HCT116 (cell line): ENCODE results near the gene COQ8B. TPM values are rescaled to one million over a fixed set of nuclear protein-coding genes. Genes with fewer than 3 reads are reported as not detected.

Experiments used
- ATAC-seq: fragments of 200-7000 bp; cut with Tn5 transposase; 2 replicates; pipeline ENCODE4 v1.9.1; 2020; ENCODE audit warnings: mild to moderate bottlenecking, moderate library complexity
- BruUV-seq: library from RNA; stranded (reverse); fragments of 400-500 nt; replicated peaks from 2 replicates; lab custom pipeline; 2021; lab: Mats Ljungman, UMichigan
- CTCF ChIA-PET: fragments of 300-600 bp; sonication (Branson Sonifier 250); formaldehyde crosslinking; loops from one replicate; lab custom pipeline; 2021; ENCODE audit warnings: antibody characterized with exemption; lab: Charles Lee
- POLR2A ChIA-PET: fragments of 300-600, 350-600 bp; sonication (Branson Sonifier 250); formaldehyde crosslinking; loops from one replicate; lab custom pipeline; 2021; ENCODE audit warnings: antibody characterized with exemption; lab: Charles Lee
- RAD21 ChIA-PET, 2 experiments: fragments of 300-600 bp; sonication (Branson Sonifier 250); formaldehyde crosslinking; loops; one replicate each; lab custom pipeline; 2023; ENCODE audit warnings: low total read pairs in 2 of 2; ENCODE audit not compliant: uncharacterized antibody in 2 of 2, unreplicated experiment in 2 of 2, low non-redundant PET in 1 of 2; lab: Charles Lee
- DNase-seq: peaks from one replicate; pipeline ENCODE4 v3.0.0-alpha.2; 2010; ENCODE audit warnings: low read depth, low spot score
- H2AFZ ChIP-seq: fragments of 200-600 bp; shearing (Covaris generic), sonication (generic); 2 replicates; pipeline ENCODE4 v1.6.1; 2017; ENCODE audit warnings: low read depth, mixed run types, mixed read lengths, antibody characterized with exemption, low read length; ENCODE audit not compliant: poor library complexity, severe bottlenecking
- H3K27ac ChIP-seq: 2 replicates; pipeline ENCODE4 v1.5.1; 2012; ENCODE audit warnings: low read depth, low read length
- H3K27me3 ChIP-seq: fragments of 200-600 bp; sonication (generic); 2 replicates; pipeline ENCODE4 v1.6.1; 2016; ENCODE audit warnings: mixed run types, low read length, mixed read lengths; ENCODE audit not compliant: insufficient read depth
- H3K36me3 ChIP-seq, 2 experiments: fragments of 200-500 bp in 1 of 2; fragments of 200-600 bp in 1 of 2; sonication (Bioruptor generic) in 1 of 2; sonication (generic) in 1 of 2; 2 replicates each; pipeline versions ENCODE4 v1.5.1 to v1.6.1; 2014 to 2016; ENCODE audit warnings: low read length in 2 of 2, inconsistent platforms in 1 of 2, mixed read lengths in 1 of 2, mixed run types in 1 of 2; ENCODE audit not compliant: insufficient read depth in 2 of 2, control insufficient read depth in 1 of 2
- H3K4me1 ChIP-seq, 2 experiments: fragments of 200-600 bp in 1 of 2; sonication (generic) in 1 of 2; 2 replicates each; pipeline versions ENCODE4 v1.5.1 to v1.6.1; 2012 to 2017; ENCODE audit warnings: low read length in 2 of 2, inconsistent platforms in 1 of 2, mild to moderate bottlenecking in 1 of 2, mixed read lengths in 1 of 2, mixed run types in 1 of 2, moderate library complexity in 1 of 2; ENCODE audit not compliant: insufficient read depth in 2 of 2, control insufficient read depth in 1 of 2
- H3K4me2 ChIP-seq: fragments of 200-600 bp; sonication (generic); 2 replicates; pipeline ENCODE4 v1.6.1; 2017; ENCODE audit warnings: mixed run types, low read length, mixed read lengths
- H3K4me3 ChIP-seq, 2 experiments: fragments of 200-600 bp in 1 of 2; sonication (generic) in 1 of 2; replicated peaks in 1 of 2; 2 replicates each; pipeline ENCODE4 v1.5.1; 2011 to 2016; ENCODE audit warnings: low read length in 2 of 2, control low read depth in 1 of 2, low read depth in 1 of 2, mild to moderate bottlenecking in 1 of 2, mixed read lengths in 1 of 2, mixed run types in 1 of 2
- H3K79me2 ChIP-seq: fragments of 200-600 bp; sonication (generic); 2 replicates; pipeline ENCODE4 v1.6.1; 2017; ENCODE audit warnings: mild to moderate bottlenecking, mixed run types, low read length, moderate library complexity, mixed read lengths; ENCODE audit not compliant: insufficient read depth
- H3K9ac ChIP-seq: fragments of 200-600 bp; sonication (generic); 2 replicates; pipeline ENCODE4 v1.6.1; 2016; ENCODE audit warnings: low read length, mixed read lengths
- H3K9me2 ChIP-seq: fragments of 200-600 bp; sonication (generic), shearing (Covaris generic); 2 replicates; pipeline ENCODE4 v1.6.1; 2017; ENCODE audit warnings: mixed run types, mild to moderate bottlenecking, moderate library complexity; ENCODE audit not compliant: insufficient read depth
- H3K9me3 ChIP-seq, 2 experiments: fragments of 200-500 bp in 1 of 2; fragments of 200-600 bp in 1 of 2; sonication (Bioruptor generic) in 1 of 2; sonication (generic) in 1 of 2; 2 replicates each; pipeline ENCODE4 v1.6.1; 2014 to 2017; ENCODE audit warnings: low read length in 2 of 2, mixed read lengths in 2 of 2, inconsistent platforms in 1 of 2, low read depth in 1 of 2, mild to moderate bottlenecking in 1 of 2, mixed run types in 1 of 2, moderate library complexity in 1 of 2; ENCODE audit not compliant: control insufficient read depth in 1 of 2, insufficient read depth in 1 of 2
- H4K20me1 ChIP-seq: fragments of 200-600 bp; sonication (generic), shearing (Covaris generic); 2 replicates; pipeline ENCODE4 v1.6.1; 2017; ENCODE audit warnings: mixed run types, mild to moderate bottlenecking, moderate library complexity; ENCODE audit not compliant: insufficient read depth
- CBX3 ChIP-seq: IDR thresholded peaks from 2 replicates; pipeline ENCODE4 v1.6.1; 2012; ENCODE audit warnings: low read depth
- EGR1 ChIP-seq: IDR thresholded peaks from 2 replicates; pipeline ENCODE4 v1.6.1; 2012; ENCODE audit warnings: low read depth
- ELF1 ChIP-seq: IDR thresholded peaks from 2 replicates; pipeline ENCODE4 v1.6.1; 2012; ENCODE audit warnings: low read depth, borderline replicate concordance
- EZH2phosphoT487 ChIP-seq: fragments of 200-600 bp; IDR thresholded peaks from 2 replicates; pipeline ENCODE4 v1.6.1; 2018; ENCODE audit warnings: antibody characterized with exemption, borderline replicate concordance
- JUND ChIP-seq: IDR thresholded peaks from 2 replicates; pipeline ENCODE4 v1.6.1; 2012
- POLR2A ChIP-seq: IDR thresholded peaks from 2 replicates; pipeline ENCODE4 v1.7.0; 2011; ENCODE audit warnings: borderline replicate concordance; ENCODE audit not compliant: insufficient read depth, insufficient read length; ENCODE audit errors: extremely low read depth
- POLR2AphosphoS5 ChIP-seq: IDR thresholded peaks from 2 replicates; pipeline ENCODE4 v1.6.1; 2011; ENCODE audit warnings: mild to moderate bottlenecking, low read depth, low read length, moderate library complexity
- REST ChIP-seq: IDR thresholded peaks from 2 replicates; pipeline ENCODE4 v1.6.1; 2012; ENCODE audit warnings: low read depth
- TCF7L2 ChIP-seq: IDR thresholded peaks from 2 replicates; pipeline ENCODE4 v1.7.0; 2011; ENCODE audit warnings: borderline replicate concordance, inconsistent platforms; ENCODE audit not compliant: insufficient read depth, insufficient read length; ENCODE audit errors: extremely low read depth
- intact Hi-C: fragments of 100-400 bp; cut with micrococcal nuclease; formaldehyde crosslinking; loops from 2 replicates; pipeline ENCODE4 v1.10.0; 2022
- total RNA-seq: library from RNA; stranded (reverse); gene quantifications from one replicate; pipeline ENCODE4 v1.2.1, GENCODE V29; 2021; ENCODE audit not compliant: unreplicated experiment
- TF ChIP-seq, protein P1 (sequence below): IDR thresholded peaks from 2 replicates; pipeline ENCODE4 v1.6.1; 2012
- TF ChIP-seq, protein P2 (sequence below): IDR thresholded peaks from 2 replicates; pipeline ENCODE4 v1.6.1; 2011; ENCODE audit warnings: mild to moderate bottlenecking, low read length, moderate library complexity; ENCODE audit not compliant: insufficient replicate concordance; ENCODE audit errors: extremely low read depth

The COQ8B gene
- total RNA-seq, 1 experiment from 2014 or later: 47.1 TPM

DNA sequence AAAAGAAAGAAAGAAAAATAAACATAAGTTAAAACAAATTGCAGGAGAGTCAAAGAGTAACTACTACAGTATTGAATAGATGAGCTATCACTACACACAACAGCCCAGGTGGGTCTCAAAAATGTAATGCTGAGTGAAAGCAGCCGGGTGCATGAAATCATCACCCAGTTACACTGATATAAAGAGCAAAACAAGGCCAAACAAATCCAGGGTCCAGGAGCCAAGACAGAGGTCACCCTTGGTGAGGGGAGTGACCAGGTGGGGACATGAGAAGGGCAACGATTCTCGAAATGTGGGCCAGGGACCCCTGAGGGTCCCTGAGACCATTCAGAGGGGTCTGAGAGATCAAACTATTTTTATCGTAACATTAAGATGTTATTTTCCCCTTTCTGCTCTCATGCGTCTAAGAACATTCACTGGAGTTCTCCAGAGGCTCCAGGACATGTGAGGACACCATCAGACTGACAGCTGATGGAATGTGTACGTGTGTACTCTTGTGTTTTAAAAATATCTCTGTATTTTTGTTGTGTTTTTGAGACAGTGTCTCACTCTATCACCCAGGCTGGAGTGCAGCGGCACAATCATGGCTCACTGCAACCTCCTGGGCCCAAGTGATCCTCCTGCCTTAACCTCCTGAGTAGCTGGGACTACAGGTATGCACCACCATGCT is 10.6 kb downstream of the COQ8B start:
- no peaks in the 10 kb centered on the region for H3K27me3 ChIP-seq
- no peaks in the 10 kb centered on the region for H3K9me2 ChIP-seq
- POLR2A ChIA-PET: no interaction called here
- RAD21 ChIA-PET: no interaction called here
- DNase-seq: no peak
- BruUV-seq: no TSS peak
- H3K4me2 ChIP-seq: no peak overlapping the region
- TF ChIP-seq JUND: no peak
- TF ChIP-seq EZH2phosphoT487: no peak
- TF ChIP-seq POLR2AphosphoS5: no peak
- TF ChIP-seq TCF7L2: no peak
- TF ChIP-seq, protein P1, sequence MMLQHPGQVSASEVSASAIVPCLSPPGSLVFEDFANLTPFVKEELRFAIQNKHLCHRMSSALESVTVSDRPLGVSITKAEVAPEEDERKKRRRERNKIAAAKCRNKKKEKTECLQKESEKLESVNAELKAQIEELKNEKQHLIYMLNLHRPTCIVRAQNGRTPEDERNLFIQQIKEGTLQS: no peak
- TF ChIP-seq, protein P2, sequence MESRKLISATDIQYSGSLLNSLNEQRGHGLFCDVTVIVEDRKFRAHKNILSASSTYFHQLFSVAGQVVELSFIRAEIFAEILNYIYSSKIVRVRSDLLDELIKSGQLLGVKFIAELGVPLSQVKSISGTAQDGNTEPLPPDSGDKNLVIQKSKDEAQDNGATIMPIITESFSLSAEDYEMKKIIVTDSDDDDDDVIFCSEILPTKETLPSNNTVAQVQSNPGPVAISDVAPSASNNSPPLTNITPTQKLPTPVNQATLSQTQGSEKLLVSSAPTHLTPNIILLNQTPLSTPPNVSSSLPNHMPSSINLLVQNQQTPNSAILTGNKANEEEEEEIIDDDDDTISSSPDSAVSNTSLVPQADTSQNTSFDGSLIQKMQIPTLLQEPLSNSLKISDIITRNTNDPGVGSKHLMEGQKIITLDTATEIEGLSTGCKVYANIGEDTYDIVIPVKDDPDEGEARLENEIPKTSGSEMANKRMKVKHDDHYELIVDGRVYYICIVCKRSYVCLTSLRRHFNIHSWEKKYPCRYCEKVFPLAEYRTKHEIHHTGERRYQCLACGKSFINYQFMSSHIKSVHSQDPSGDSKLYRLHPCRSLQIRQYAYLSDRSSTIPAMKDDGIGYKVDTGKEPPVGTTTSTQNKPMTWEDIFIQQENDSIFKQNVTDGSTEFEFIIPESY: no peak
- no peak for TF ChIP-seq CBX3
- TF ChIP-seq EGR1: no peak
- TF ChIP-seq POLR2A: no peak
- TF ChIP-seq ELF1: no peak
- no peak for TF ChIP-seq REST
- H2AFZ ChIP-seq: no peak overlapping the region
- no peak overlapping the region for H3K9ac ChIP-seq
- CTCF ChIA-PET: no interaction called here
- H4K20me1 ChIP-seq: no peaks in the 10 kb centered on the region
- peaks cover 18 to 24% of the 10 kb centered on the region in 2 experiments for H3K36me3 ChIP-seq
- H3K9me3 ChIP-seq: no peaks in the 10 kb centered on the region
- no peak for ATAC-seq
- no peaks in the 10 kb centered on the region for H3K4me1 ChIP-seq
- H3K4me3 ChIP-seq: no peak overlapping the region
- H3K79me2 ChIP-seq: no peaks in the 10 kb centered on the region
- intact Hi-C loops: no loop called here
- H3K27ac ChIP-seq: no peak overlapping the region
